Hepatocyte (in vitro differentiated cells): ENCODE results near the gene CASTOR1.

Source experiments
- EZH2 ChIP-seq: fragments of 200-600 bp; sonication (generic); IDR thresholded peaks from 2 replicates; pipeline ENCODE4 v1.6.1; 2016; ENCODE audit warnings: antibody characterized with exemption, mild to moderate bottlenecking, borderline replicate concordance
- EZH2phosphoT487 ChIP-seq: fragments of 200-600 bp; sonication (generic); IDR thresholded peaks from one replicate; pipeline ENCODE4 v1.6.1; 2018; ENCODE audit warnings: antibody characterized with exemption, mild to moderate bottlenecking, low read depth, moderate library complexity; ENCODE audit not compliant: unreplicated experiment, severe bottlenecking
- TF ChIP-seq, protein P1 (sequence below): fragments of 200-600 bp; sonication (generic); IDR thresholded peaks from 2 replicates; pipeline ENCODE4 v1.5.1; 2016; ENCODE audit warnings: antibody characterized with exemption, mild to moderate bottlenecking; ENCODE audit not compliant: poor library complexity

DNA sequence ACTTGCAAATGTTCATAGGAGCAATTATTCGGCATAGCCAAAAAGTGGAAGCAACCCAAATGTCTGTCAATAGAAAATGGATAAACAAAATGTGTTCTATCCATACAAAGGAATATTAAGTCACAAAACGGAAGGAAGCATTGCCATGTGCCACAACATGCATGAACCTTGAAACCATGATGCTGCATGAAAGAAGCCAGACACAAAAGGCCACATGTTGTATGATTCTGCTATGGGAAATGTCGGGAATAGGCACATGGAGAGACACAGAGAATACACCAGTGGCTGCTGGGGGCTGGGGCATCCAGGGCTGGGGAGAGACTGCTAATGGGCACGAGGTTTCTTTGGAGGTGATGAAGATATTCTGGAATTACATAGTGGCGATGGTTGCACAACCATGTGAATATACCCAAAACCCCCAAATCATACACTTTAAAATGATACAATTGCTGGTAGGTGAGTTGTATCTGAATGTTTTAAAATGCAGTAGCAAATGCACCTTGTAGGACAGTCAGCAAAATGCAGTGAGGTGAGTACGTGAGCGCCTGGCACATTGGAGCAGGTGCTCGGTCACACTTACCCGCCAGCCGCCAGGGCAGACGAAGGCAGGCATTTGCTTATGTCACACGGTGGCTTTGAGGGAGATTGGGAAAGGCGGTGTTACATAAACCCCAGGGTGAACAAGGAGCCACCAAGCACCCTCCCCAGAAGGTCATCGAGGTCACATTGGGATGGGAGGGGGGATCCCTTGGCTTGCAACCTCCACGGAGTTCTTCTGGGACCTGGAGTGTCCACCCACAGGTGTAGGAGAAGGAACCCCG is 16.3 kb downstream of the CASTOR1 start:
- TF ChIP-seq, protein P1, sequence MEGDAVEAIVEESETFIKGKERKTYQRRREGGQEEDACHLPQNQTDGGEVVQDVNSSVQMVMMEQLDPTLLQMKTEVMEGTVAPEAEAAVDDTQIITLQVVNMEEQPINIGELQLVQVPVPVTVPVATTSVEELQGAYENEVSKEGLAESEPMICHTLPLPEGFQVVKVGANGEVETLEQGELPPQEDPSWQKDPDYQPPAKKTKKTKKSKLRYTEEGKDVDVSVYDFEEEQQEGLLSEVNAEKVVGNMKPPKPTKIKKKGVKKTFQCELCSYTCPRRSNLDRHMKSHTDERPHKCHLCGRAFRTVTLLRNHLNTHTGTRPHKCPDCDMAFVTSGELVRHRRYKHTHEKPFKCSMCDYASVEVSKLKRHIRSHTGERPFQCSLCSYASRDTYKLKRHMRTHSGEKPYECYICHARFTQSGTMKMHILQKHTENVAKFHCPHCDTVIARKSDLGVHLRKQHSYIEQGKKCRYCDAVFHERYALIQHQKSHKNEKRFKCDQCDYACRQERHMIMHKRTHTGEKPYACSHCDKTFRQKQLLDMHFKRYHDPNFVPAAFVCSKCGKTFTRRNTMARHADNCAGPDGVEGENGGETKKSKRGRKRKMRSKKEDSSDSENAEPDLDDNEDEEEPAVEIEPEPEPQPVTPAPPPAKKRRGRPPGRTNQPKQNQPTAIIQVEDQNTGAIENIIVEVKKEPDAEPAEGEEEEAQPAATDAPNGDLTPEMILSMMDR: no peak
- TF ChIP-seq EZH2phosphoT487: no peak
- TF ChIP-seq EZH2: no peak
